ENCODE results near the gene RAB30. TPM values are rescaled to one million over a fixed set of nuclear protein-coding genes. Genes with fewer than 3 reads are reported as not detected.

The RAB30 gene
- total RNA-seq, 1 donor from 2014 or later = 12.3 TPM

DNA sequence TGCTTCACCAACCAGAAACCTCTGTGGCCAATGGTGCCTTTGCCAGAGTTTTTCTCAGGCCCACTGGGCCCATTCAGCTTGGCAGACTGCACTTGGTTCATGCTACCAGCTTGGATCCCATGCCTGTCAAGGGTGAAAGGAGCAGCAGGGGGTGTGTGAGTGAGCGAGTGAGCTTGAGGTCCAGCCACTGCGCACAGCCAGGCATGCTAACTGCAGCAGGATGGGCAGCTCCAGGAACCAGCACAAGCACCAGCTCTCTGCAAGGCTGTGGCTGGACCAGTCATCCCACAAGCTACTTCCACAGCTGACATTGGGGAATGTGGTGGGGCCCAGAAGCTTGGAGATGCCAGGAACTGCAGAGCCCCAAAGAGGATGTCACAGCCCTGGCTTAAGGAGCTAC, 129.3 kb downstream of the RAB30 start:
- Mint-ChIP-seq H3K4me1 (no peaks in the 10 kb centered on the region), H3K27me3 (ENCODE audit: insufficient read depth, low read depth) (no peaks in the 10 kb centered on the region), H3K9me3 (no peaks in the 10 kb centered on the region), H3K36me3 (no peaks in the 10 kb centered on the region), H3K27ac (no peak overlapping the region), H3K4me3 (no peak overlapping the region)
- H3F3A ChIP-seq (ENCODE audit: low read depth) = no peaks in the 10 kb centered on the region
- H3K9me3 ChIP-seq (ENCODE audit: low read depth) = no peaks in the 10 kb centered on the region
- H3K4me1 ChIP-seq = no peaks in the 10 kb centered on the region
- TF ChIP-seq, protein P1, sequence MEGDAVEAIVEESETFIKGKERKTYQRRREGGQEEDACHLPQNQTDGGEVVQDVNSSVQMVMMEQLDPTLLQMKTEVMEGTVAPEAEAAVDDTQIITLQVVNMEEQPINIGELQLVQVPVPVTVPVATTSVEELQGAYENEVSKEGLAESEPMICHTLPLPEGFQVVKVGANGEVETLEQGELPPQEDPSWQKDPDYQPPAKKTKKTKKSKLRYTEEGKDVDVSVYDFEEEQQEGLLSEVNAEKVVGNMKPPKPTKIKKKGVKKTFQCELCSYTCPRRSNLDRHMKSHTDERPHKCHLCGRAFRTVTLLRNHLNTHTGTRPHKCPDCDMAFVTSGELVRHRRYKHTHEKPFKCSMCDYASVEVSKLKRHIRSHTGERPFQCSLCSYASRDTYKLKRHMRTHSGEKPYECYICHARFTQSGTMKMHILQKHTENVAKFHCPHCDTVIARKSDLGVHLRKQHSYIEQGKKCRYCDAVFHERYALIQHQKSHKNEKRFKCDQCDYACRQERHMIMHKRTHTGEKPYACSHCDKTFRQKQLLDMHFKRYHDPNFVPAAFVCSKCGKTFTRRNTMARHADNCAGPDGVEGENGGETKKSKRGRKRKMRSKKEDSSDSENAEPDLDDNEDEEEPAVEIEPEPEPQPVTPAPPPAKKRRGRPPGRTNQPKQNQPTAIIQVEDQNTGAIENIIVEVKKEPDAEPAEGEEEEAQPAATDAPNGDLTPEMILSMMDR (IDR thresholded peaks at IDR 0.05) = no peak
- TF ChIP-seq EZH2phosphoT487 (IDR thresholded peaks at IDR 0.05) (no peak), EZH2 (IDR thresholded peaks at IDR 0.05) (no peak)
- DNase-seq (ENCODE audit: low spot score) = no peak
- H3K27ac ChIP-seq = no peak overlapping the region
- H3K4me3 ChIP-seq = no peak overlapping the region
- no peaks in the 10 kb centered on the region for H4K20me1 ChIP-seq (ENCODE audit: low read depth)
- no peak overlapping the region for H2AFZ ChIP-seq (replicated peaks)
- H3K4me2 ChIP-seq = no peak overlapping the region
- no peaks in the 10 kb centered on the region for H3K79me2 ChIP-seq (ENCODE audit: low read depth)
- no peak overlapping the region for H3K9ac ChIP-seq
- no peaks in the 10 kb centered on the region for H3K36me3 ChIP-seq
- no peaks in the 10 kb centered on the region for H3K27me3 ChIP-seq

DNA sequence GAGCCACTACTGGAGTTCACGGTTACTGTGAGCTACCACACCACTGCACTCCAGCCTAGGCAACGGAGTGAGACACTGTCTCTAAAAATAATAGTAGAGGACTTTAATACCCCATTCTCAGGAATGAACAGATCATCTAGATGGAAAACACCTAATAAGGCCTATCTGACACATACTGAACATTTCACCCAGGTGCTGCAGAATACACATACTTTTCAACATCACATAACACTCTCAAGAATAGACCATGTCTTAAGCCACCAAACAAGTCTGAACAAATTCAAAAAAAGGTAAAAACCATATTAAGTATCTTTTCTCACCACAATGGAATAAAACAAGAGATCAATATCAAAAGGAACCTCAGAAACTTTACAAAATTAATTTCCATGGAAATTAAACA, 132.2 kb downstream of the RAB30 start:
- TF ChIP-seq, protein P1 (IDR thresholded peaks at IDR 0.05) = no peak
- TF ChIP-seq EZH2 (IDR thresholded peaks at IDR 0.05) (no peak), EZH2phosphoT487 (IDR thresholded peaks at IDR 0.05) (no peak)
- no peak for DNase-seq (ENCODE audit: low spot score)
- H3K79me2 ChIP-seq (ENCODE audit: low read depth) = no peaks in the 10 kb centered on the region

DNA sequence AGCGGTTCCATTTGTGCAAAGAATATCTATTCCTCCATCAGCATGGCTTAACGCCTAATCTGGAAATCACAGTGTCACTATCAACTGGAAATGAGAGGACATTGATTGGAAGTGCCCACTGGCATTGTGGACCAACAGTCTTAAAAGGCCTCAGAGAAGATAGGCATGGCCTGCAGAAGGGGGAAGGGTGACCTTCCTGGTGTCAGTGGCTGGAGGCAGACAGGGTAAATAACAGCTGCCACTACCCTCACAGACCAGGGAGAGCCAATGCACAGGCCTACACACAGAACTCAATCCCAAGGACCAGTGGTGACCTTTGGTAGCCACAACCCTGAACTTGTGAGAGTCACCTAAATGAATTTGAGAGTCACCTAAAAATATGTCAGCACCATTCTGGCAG, 134.1 kb downstream of the RAB30 start:
- Mint-ChIP-seq H3K9me3 (no peaks in the 10 kb centered on the region), H3K4me3 (no peak overlapping the region)
- no peaks in the 10 kb centered on the region for H3K36me3 ChIP-seq

More for the DNA sequence above, 132.2 kb downstream of the RAB30 start:
- no peak overlapping the region for H3K9ac ChIP-seq
- Mint-ChIP-seq H3K36me3 (peaks cover 3% of the 10 kb centered on the region), H3K4me1 (no peaks in the 10 kb centered on the region), H3K27ac (no peak overlapping the region), H3K9me3 (no peaks in the 10 kb centered on the region), H3K27me3 (ENCODE audit: insufficient read depth, low read depth) (no peaks in the 10 kb centered on the region), H3K4me3 (no peak overlapping the region)
- no peak overlapping the region for H3K4me3 ChIP-seq
- no peak overlapping the region for H3K27ac ChIP-seq
- H3K36me3 ChIP-seq = no peaks in the 10 kb centered on the region
- no peaks in the 10 kb centered on the region for H3K4me1 ChIP-seq
- no peaks in the 10 kb centered on the region for H3K27me3 ChIP-seq
- H3F3A ChIP-seq (ENCODE audit: low read depth) = no peaks in the 10 kb centered on the region
- H3K4me2 ChIP-seq = no peak overlapping the region
- H2AFZ ChIP-seq (replicated peaks) = no peak overlapping the region
- H4K20me1 ChIP-seq (ENCODE audit: low read depth) = no peaks in the 10 kb centered on the region
- H3K9me3 ChIP-seq (ENCODE audit: low read depth) = no peaks in the 10 kb centered on the region

More for the DNA sequence above, 134.1 kb downstream of the RAB30 start:
- no peak overlapping the region for H3K4me2 ChIP-seq
- TF ChIP-seq, protein P1 (IDR thresholded peaks at IDR 0.05) = no peak
- no peak for TF ChIP-seq EZH2 (IDR thresholded peaks at IDR 0.05)
- no peak for TF ChIP-seq EZH2phosphoT487 (IDR thresholded peaks at IDR 0.05)
- no peak overlapping the region for H3K27ac Mint-ChIP-seq
- no peak overlapping the region for H3K27ac ChIP-seq
- H3K27me3 ChIP-seq = no peaks in the 10 kb centered on the region
- H3K4me1 ChIP-seq = no peaks in the 10 kb centered on the region
- peaks cover 3% of the 10 kb centered on the region for H3K36me3 Mint-ChIP-seq
- H4K20me1 ChIP-seq (ENCODE audit: low read depth) = no peaks in the 10 kb centered on the region
- no peak overlapping the region for H2AFZ ChIP-seq (replicated peaks)
- H3F3A ChIP-seq (ENCODE audit: low read depth) = no peaks in the 10 kb centered on the region
- no peaks in the 10 kb centered on the region for H3K4me1 Mint-ChIP-seq
- no peak overlapping the region for H3K4me3 ChIP-seq
- no peaks in the 10 kb centered on the region for H3K27me3 Mint-ChIP-seq (ENCODE audit: insufficient read depth, low read depth)
- no peaks in the 10 kb centered on the region for H3K9me3 ChIP-seq (ENCODE audit: low read depth)
- no peak for DNase-seq (ENCODE audit: low spot score)
- no peak overlapping the region for H3K9ac ChIP-seq
- H3K79me2 ChIP-seq (ENCODE audit: low read depth) = no peaks in the 10 kb centered on the region

All from neural progenitor cell (in vitro differentiated cells).